Measurements from ENCODE around the gene HOXC10.
A peak's percentile ranks its signal among the peaks of the same experiment; 100 is the strongest.

HOXC10 gene

DNA sequence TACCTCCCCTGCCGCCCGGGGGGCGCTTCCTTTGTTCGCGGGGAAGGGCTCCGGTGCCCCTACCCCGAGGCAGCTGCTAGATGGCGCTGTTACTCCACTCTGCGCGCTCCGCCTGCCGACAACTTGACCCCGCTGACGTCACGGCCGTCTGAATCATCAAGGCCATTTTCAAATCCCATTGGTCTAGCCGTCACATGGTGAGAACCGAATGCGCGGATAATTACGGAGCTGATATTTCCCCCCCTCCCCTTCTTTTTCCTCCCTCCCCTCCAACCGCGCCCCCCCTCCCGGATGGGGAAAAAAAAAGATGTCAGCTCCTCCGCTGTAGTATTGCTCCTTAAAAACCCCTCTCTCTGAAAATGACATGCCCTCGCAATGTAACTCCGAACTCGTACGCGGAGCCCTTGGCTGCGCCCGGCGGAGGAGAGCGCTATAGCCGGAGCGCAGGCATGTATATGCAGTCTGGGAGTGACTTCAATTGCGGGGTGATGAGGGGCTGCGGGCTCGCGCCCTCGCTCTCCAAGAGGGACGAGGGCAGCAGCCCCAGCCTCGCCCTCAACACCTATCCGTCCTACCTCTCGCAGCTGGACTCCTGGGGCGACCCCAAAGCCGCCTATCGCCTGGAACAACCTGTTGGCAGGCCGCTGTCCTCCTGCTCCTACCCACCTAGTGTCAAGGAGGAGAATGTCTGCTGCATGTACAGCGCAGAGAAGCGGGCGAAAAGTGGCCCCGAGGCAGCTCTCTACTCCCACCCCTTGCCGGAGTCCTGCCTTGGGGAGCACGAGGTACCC is at the start of gene HOXC10:
Gene HOXC10, plus strand, starts transcription at position 246 of the 791 bp plus-strand sequence. Its CDS starts 114 bp downstream, at position 360.
- DNase-seq (ENCODE audit: low read depth in 2 of 2), result peak; percentile 41 to 64

DNA sequence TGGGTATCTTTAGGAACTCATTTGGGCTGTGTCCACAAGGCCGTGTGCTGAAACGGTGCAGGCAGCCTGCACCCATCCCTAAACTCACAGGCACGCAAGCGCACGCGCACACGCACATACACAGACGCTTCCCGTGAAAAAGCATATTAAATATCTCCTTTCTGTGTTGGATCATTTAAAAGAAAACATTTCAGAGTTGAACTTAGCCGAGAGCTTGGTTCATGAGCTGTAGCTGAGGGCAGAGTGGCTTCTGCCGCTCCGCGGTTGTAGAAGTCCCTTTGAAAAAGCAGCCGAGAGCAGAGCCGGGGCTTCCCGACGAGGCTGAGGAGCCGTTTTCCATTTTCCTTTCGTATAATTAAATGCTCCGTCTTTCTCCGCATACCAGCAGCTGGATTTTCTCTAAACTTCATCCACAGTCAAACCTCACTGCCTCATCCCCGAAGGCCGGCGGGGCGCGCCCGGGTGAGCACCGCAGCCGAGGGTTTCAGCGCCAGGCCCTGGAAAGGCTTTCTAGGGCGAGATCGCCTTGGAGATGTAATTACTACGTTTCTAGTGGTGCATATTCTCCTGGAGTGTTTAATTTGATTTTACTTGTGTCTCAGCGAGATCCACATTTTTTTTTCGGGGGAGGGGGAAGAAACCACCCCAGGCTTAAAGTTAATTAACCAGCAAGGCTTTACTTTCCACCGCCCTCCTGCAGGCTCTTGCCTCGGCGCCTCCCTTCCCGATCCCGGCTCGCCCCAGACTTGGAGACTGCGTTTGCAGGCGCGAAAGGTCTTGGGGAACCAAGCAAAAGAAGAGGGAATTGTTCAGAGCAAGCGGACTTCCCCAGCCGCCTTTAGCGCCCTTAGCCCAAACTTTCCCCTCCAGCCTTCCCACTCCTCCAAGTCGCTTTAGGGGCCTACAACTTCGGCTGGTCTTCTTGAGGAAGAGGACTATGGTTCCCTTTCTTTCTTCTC is 49.3 kb upstream of the HOXC10 start:
- no peak for DNase-seq (ENCODE audit: low read depth in 2 of 2)

DNA sequence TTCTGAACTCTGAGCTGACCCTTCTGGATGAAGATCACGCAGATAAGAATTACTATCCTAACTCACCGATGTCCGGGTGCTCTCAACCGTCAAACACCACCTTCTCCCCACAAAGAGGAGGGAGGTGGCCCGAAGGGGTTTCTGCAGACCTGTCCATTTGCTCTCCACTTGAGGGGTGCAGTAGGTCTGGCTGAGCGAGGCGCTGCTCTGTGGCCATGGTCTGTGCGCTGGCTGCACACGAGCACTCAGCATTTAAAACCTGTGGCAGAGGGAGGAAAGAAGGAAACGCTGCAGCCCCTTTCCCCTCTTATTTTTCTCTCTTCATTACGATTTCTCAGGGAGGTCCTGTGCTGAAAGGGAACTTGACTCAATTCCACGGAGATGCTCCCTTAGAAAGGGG is 47.8 kb upstream of the HOXC10 start:
- DNase-seq (ENCODE audit: low read depth in 2 of 2), result no peak

DNA sequence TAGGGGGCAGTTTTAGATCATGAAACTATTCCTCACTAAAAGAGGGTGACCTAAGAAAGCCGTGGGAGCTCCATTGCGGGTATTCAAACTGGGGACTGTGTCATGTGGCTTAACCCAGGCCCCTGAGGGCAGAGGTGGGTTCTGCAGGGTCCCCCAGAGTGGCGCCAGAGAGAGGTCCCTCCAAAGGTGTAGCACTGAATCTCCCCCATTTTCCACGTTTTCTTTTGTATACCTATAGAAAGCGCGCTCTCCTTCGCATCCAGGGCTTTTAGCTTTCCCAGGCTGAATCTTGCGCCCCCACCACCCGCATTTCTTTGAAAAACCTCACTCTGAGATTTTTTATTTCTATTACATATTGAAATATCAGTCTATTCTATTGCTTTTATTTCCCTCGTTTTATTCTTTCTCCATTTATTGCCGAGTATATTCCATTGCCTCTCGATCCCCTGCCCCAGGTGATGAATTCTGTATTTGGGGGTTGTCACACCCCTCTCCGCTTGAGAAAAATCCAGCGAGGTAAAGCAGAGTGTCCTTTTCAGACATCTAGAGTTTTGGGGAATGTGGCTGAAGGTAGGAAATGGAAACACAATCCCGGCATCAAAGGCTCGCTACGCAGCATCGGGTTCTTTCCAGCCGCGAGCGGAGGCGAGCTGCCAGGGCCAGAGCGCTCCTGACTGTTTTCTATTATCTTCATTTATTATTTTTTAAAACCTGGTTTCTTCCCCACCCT is 47.2 kb upstream of the HOXC10 start:
- DNase-seq (ENCODE audit: low read depth in 2 of 2), result no peak

DNA sequence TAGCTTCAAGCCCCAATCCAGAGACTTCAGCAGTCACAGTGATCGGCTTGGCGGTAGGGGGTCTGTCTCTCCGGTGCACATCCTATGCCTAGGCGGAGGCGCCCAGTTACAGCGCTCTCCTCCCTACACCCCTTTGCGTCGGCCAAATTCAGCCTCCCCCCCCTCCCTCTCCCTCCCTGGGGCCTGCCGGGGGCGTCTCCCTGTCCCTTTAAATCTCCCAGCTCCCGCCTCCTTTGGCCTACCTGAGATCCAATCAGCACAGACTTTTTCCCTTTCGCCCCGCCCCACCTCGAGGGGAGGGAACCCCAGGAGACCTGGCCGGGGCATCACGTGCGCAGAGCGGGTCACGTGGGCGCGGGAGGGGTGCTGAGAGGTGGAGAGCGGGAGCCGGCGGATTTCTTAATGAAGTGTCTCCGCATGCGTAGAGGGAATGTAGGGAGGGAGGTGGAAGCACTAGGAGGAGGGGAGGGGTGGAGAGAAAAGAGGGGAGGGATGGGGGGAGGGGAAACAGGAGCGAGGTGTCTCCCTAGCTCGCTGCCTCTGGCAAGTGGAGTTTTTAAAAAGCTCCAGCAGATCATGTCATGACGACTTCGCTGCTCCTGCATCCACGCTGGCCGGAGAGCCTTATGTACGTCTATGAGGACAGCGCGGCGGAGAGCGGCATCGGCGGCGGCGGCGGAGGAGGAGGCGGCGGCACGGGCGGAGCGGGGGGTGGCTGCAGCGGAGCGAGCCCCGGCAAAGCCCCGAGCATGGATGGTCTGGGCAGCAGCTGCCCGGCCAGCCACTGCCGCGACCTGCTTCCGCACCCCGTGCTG is 46.4 kb upstream of the HOXC10 start, which contains the start of gene HOXC13:
Gene HOXC13, plus strand, starts transcription at position 506 of the 815 bp plus-strand sequence. Its CDS starts 76 bp downstream, at position 582.
- no peak for DNase-seq (ENCODE audit: low read depth in 2 of 2)

DNA sequence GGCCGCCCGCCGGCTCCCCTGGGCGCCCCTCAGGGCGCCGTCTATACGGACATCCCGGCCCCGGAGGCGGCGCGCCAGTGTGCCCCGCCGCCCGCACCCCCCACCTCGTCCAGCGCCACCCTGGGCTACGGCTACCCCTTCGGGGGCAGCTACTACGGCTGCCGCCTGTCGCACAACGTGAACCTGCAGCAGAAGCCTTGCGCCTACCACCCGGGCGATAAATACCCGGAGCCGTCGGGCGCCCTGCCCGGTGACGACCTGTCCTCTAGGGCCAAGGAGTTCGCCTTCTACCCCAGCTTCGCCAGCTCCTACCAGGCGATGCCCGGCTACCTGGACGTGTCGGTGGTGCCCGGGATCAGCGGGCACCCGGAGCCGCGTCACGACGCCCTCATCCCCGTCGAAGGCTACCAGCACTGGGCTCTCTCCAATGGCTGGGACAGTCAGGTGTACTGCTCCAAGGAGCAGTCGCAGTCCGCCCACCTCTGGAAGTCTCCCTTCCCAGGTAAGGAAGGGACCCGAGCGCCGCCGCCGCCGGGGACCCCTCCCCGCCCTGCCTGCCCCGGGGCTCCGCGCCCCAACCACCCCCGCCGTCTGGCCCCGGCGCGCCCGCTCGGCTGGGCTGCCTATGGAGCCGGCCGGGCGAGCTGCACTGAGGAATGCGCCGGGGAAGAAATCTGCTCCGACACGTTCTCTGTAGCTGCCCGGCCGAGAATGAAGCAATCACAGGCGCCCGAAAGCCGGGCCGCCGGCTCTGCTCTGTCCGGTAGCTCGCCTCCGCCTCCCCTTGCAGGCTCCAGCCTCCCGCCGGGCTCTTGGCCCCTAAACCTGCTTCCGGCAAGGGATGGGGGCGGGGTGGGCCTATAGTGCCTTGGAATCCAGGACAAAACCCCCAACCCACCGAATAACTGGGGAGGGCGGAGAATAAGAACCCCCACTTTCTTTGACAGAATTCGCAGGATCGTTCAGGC is 45.5 kb upstream of the HOXC10 start:
- DNase-seq (ENCODE audit: low read depth in 2 of 2), result no peak

DNA sequence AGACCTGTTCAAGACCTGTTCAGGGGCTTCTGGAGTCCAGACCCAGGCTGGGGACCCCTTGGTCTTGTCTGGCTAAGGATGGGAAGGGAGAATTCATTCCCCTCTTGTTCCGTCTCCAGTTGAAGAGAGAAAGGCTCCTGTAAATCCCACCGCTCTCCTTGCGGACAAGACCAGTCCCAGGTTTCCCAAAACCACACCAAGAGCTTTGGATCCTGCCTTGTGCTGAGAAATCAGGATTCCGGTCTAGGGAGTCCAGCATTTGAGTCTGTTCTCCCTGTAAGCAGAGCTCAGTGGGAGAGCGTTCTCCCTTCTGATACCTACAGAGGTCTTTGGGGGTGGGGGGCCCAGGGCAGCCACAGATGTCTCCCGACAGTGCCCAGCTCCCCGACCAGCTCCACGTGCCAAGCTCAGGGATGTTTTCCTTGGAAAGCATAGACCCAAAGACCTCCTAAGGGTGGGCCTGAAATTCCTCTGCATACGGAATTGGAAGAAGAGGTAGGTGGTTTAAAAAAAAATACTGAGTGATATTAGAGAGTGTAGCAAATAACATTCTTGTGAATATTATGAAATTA is 44.4 kb upstream of the HOXC10 start:
- no peak for DNase-seq (ENCODE audit: low read depth in 2 of 2)

DNA sequence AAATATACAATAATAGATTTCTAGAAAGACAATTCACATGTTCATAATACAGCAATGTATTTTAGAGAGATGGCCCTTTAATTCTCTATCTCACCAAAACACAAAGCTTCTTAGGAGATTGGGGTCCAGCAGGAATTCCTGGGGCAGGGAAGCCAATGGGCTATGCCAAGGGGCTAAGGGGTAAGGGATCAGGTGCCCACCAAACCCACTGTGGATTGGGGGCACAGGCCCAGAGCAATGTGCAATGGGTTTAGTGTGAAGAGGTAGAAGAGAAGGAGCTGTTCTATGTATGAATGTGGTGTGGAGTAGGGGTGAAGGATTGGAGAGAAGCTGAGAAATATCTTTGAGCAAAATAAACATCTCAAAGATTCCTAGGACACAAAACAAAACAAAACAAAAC is 43.8 kb upstream of the HOXC10 start:
- no peak for DNase-seq (ENCODE audit: low read depth in 2 of 2)

DNA sequence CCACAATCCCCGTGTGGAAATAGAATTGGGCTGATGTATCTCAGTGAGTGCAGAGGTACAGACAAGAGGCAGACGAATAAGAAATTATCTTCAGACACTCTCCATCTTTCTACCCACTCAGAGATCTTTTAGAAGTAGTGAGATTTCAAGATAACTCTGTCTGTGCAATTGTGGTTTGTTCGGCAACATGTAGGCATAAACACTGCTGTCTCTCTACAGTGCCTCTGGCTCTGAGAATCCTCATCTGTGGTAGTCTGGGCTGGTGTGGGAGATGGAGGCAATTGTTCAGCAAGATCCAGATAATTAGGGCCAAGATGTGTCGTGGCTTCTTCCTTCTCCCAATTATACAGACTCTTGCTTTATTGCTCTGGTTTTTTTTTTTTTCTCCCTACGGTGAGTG is 43.2 kb upstream of the HOXC10 start:
- no peak for DNase-seq (ENCODE audit: low read depth in 2 of 2)

DNA sequence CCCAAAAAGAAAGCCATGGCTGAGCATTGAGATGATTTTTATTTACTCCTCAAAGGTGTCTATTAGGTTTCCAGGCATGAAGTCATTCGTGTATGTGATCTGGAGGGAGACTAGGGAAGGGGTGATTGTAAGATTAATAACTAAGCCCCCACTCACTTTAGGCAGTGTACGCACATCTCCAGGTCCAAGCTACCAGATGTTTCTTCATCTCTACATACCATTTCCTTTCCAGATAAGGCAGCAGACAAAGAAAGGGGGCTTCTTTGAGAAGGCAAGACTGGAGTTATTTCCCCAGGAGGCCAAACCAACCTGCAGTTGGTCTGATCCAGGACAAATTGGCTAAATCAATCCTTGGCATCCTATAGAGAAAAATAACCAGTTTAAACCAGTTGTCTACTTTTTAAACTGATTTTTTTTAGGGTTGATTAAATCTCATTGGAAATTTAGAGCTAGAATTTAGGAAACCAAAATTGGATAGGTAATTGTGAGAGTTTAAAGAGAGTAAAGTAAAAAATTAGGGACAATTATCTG is 42.4 kb upstream of the HOXC10 start:
- DNase-seq (ENCODE audit: low read depth in 2 of 2), result no peak

DNA sequence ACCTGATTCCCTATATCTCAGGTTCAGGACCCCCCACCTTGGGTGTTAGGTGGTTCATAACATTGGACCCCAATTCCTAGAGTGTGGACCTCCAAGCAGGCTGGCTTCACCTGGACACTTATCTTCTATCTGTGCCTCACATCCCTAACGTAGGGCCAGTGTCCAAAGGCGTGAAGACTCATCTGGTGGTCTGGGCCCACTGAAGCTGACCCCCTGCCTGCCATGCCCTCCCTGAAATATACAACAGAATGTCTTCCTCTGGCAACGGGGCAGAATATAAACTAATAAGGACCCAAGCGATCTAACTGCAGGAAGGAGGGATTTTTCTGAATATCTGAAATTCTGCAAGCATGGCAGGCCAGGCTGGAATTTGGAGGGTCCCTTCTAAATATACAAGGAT is 40.7 kb upstream of the HOXC10 start:
- DNase-seq (ENCODE audit: low read depth in 2 of 2), result no peak

DNA sequence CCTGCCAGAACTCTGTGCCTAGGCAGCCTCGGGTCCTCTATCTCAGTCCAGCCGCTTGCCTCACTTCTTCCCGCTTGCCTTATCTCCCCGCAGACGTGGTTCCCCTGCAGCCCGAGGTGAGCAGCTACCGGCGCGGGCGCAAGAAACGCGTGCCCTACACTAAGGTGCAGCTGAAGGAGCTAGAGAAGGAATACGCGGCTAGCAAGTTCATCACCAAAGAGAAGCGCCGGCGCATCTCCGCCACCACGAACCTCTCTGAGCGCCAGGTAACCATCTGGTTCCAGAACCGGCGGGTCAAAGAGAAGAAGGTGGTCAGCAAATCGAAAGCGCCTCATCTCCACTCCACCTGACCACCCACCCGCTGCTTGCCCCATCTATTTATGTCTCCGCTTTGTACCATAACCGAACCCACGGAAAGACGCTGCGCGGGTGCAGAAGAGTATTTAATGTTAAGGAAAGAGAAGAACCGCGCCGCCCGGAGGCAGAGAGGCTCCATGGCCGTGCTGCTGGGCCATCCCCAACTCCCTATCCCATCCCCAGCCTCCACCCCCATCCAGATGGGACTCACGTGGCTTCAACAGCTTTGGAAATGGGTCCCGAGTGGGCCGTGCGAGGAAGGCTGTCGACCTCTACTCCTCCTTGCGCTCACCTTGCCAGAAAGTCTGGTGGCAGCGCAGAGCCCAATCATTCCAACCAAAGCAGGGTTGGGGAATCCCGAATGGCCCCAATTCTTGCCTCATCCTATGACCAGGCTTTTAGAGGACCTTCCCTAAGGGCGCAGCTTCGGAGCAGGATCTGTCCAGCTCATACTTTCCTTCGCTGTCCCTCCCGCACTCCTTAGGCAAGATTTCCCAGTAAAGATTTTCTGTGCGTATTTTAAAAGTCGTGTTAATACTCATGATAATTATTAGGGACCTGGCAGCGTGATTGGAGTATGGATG is 39.8 kb upstream of the HOXC10 start:
- DNase-seq (ENCODE audit: low read depth in 2 of 2), result no peak

DNA sequence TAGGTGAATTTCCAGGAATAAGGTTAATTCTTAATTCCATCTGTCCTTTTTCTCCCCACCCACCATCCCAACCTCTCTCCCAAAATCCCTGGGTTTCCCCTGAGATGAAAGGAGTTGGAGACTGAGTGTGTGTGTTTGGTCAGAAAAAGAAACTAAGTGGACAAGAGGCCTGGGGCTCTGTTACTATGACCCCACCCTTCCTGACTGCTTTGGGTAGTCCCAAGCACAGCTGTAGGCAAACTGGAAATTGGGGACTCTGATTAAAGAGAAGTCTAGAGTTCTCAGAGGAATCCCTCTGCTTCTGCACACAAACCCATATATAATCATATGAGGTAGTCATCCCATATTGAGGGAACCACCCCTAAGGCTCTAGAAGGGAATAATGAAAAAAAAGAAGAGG is 37.2 kb upstream of the HOXC10 start:
- no peak for DNase-seq (ENCODE audit: low read depth in 2 of 2)

DNA sequence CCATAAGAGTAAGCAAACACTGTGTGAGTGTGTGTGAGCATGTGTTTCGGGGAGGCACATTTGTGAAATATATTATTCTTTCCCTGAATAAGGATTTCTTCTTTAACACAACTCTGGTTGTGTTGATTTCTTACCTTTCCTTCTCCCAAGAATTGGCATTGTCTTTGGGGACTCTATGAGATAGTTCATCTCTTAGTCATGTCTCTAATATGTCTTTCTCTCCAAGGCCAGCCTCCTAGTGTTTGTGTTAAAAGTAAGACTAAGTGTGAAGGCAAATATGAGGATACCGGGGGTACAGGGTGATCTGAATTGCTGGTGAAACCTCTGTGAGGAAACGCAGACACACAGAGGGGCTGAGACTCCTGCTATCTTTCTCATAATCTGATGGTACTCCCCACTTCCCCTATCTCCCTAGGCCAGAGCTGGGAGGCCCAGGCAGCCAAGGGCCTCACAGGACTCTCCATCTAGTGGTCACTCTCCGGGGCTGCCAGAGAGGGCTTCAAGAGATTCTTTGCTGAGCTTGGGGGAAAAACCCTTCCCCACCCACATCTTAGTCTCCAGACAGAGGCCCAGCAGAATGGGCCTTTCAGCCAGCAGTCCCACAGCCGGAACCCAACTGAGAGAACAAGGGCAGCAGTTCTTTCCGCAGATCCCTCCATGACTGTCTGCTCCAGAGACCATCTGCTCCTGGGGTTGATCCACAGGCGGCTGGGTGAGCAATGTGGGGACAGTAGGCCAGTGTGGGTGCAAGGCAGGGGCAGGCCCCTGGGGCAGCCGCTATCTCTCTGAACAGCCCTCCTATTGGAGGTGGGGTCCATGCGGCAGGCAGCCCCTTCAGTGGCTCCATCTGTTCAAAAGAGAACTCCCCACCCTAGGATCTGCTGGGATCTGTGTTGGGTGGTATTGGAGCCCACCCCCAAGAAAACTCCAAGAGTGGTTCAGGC is 36.0 kb upstream of the HOXC10 start:
- DNase-seq (ENCODE audit: low read depth in 2 of 2), result no peak

DNA sequence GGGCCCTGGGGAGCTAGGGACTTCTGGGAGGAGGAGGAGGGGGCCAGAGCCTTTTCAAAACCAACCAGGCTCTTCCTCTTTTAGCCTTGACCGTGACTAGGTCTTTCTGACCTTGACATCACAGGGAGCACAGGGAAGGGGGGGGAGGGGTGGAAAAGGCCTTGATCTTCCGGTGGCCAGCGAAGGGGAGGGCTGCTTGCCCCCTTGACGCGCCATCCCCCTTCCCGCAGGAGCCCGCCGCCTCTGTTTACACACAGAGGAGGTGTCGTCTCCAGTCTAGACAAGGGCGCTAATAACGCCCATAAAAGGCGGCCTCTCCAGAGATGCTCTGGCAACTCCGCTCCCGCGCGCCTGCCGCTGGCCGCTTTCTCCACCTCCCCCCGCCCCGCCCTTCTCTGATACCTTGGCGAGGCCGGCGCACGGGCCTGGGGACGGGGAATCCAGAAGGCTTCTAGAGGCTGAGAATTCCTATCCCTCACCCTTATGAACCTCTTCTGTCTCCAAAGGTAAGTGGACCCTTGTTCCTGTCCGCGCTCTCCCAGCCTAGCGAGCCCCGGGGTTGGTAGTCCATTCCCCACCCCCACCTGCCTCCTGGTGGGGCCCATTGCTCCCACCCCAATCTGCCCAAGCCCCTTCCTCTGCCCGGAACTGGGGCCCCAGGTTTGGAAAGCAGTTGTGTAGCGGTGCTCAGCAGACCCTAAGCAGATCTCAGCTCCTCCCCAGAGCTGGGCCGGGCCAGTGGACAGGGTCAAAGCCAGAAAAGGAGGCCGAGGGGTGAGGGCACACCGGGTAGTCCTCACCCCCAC is 35.1 kb upstream of the HOXC10 start:
- DNase-seq (ENCODE audit: low read depth in 2 of 2), result no peak

DNA sequence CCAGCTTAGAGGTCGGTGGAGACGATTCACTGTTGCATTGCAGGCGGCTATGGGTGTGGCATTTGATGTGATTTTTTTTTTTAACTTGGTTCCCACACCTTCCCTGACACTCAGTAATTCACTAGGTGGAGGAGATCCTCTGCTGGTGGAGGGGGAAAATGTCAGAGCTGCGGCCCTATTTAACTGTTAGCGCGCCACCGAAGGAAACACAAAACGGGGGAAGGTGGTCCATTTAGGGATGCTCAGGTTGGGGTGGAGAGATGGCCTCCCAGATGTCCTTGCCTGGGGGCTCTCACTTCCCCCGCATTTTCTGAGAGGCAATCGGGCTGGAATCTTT is 34.5 kb upstream of the HOXC10 start:
- DNase-seq (ENCODE audit: low read depth in 2 of 2), result no peak
